ENCODE measurements around the gene ERC2. TPM values are rescaled to one million over a fixed set of nuclear protein-coding genes. Genes with fewer than 3 reads are reported as not detected.

The ERC2 gene
- polyA plus RNA-seq, 3 donors = not detected

DNA sequence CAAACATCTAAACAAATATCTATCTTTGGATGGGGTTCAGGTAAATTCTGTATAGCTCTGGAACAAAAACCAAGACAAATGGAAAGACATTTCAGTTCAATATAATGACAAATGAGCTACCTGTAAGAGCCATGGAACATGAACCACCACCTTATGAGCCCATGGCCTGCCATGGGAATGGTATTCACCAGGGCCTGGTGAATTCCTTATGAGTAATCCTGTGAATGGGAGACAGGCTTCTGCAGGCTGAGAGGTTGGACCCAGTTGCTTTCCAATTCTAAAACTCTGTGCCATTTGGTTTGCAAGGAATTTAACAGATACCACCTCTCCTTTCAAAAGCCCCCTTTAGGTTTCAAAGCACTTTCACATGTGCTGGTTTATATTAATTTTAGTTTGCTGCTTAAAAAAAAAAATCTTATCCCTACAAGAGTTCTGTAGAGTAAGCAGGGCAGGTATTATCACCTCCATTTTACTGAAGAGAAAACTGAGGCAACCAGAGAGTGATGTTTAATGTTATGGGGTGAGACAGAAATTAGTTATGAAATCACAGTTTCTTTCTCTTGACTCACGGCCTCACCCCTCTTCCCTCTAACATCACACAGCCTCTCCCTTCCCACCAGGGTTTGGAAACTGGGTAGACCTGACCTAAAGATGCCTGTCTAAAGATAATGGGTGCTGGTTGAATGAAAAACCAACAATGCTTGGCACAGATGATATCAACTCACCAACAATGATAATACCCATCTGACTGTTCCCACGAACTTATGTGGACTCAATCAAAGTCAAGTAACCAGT, 583.6 kb downstream of the ERC2 start:
- H3K79me2 ChIP-seq (ENCODE audit: insufficient read depth, low read length) = no peaks in the 10 kb centered on the region
- H3K4me1 ChIP-seq (ENCODE audit: control insufficient read depth in 1 of 2, insufficient read depth in 2 of 2, low read length in 2 of 2) = no peaks in the 10 kb centered on the region
- H3K36me3 ChIP-seq (replicated peaks in 1 of 2; ENCODE audit: control insufficient read depth in 1 of 2, insufficient read depth in 2 of 2, low read length in 2 of 2) = no peaks in the 10 kb centered on the region
- H3K36me3 Mint-ChIP-seq = no peaks in the 10 kb centered on the region
- H3K27ac ChIP-seq (ENCODE audit: low read depth in 1 of 2, low read length in 2 of 2) = no peak overlapping the region
- H3K4me3 ChIP-seq (replicated peaks in 1 of 3; ENCODE audit: low read depth in 2 of 3, low read length in 3 of 3) = no peak overlapping the region
- no peak overlapping the region for H3K27ac Mint-ChIP-seq
- no peaks in the 10 kb centered on the region for H3K27me3 ChIP-seq (ENCODE audit: control insufficient read depth in 2 of 2, insufficient read depth in 2 of 2, low read length in 2 of 2)
- H2AFZ ChIP-seq (ENCODE audit: insufficient read depth, low read depth, low read length, poor library complexity, severe bottlenecking) = no peak overlapping the region
- intact Hi-C loops (cut with micrococcal nuclease) = no loop called here
- H3K4me2 ChIP-seq (replicated peaks; ENCODE audit: extremely low read depth, low read length, poor library complexity, severe bottlenecking) = no peak overlapping the region
- H3K27me3 Mint-ChIP-seq (ENCODE audit: low read depth in 3 of 3) = peaks cover 0 to 2% (median 1%) of the 10 kb centered on the region in 3 donors
- H3K9me3 ChIP-seq (replicated peaks in 1 of 2; ENCODE audit: control insufficient read depth in 1 of 2, insufficient read depth in 1 of 2, low read length in 2 of 2) = no peaks in the 10 kb centered on the region
- DNase-seq = no peak
- no peaks in the 10 kb centered on the region for H3K4me1 Mint-ChIP-seq
- no peaks in the 10 kb centered on the region for H4K20me1 ChIP-seq (ENCODE audit: insufficient read depth, low read length)
- H3K9me3 Mint-ChIP-seq = peaks cover 0 to 4% (median 0%) of the 10 kb centered on the region in 7 donors
- WGBS (ENCODE audit: insufficient coverage) = 50% methylated on average over 1 of the region's 2 CpGs
- H3K9ac ChIP-seq (ENCODE audit: insufficient read depth, low read length, poor library complexity, severe bottlenecking) = no peak overlapping the region
- H3K4me3 Mint-ChIP-seq = no peak overlapping the region
- TF ChIP-seq, protein P1, sequence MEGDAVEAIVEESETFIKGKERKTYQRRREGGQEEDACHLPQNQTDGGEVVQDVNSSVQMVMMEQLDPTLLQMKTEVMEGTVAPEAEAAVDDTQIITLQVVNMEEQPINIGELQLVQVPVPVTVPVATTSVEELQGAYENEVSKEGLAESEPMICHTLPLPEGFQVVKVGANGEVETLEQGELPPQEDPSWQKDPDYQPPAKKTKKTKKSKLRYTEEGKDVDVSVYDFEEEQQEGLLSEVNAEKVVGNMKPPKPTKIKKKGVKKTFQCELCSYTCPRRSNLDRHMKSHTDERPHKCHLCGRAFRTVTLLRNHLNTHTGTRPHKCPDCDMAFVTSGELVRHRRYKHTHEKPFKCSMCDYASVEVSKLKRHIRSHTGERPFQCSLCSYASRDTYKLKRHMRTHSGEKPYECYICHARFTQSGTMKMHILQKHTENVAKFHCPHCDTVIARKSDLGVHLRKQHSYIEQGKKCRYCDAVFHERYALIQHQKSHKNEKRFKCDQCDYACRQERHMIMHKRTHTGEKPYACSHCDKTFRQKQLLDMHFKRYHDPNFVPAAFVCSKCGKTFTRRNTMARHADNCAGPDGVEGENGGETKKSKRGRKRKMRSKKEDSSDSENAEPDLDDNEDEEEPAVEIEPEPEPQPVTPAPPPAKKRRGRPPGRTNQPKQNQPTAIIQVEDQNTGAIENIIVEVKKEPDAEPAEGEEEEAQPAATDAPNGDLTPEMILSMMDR (IDR thresholded peaks at IDR 0.05) = no peak

DNA sequence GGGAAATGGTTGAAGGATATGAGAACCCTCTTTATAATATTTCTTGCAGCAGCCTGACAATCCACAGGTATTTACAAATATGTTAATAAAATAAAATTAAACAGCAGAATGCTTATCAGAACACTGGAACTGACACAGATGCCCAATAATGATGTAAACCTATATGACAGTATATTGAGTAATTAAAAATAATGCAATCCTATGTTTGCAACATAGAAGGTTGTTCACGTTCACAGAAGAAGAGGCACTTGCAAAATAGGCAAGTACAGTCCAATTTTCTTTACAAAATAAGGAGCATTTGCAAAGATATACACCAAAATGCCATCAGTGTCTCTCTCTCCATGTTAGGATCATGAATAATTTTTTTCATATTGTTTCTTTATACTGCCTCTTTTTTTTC, 584.2 kb downstream of the ERC2 start:
- H3K4me1 ChIP-seq (ENCODE audit: control insufficient read depth in 1 of 2, insufficient read depth in 2 of 2, low read length in 2 of 2) = no peaks in the 10 kb centered on the region
- intact Hi-C loops (cut with micrococcal nuclease) = no loop called here
- H3K4me2 ChIP-seq (replicated peaks; ENCODE audit: extremely low read depth, low read length, poor library complexity, severe bottlenecking) = no peak overlapping the region
- no peak overlapping the region for H3K4me3 Mint-ChIP-seq
- H3K9me3 Mint-ChIP-seq = peaks cover 0 to 4% (median 0%) of the 10 kb centered on the region in 7 donors
- no peaks in the 10 kb centered on the region for H3K4me1 Mint-ChIP-seq
- H3K4me3 ChIP-seq (replicated peaks in 1 of 3; ENCODE audit: low read depth in 2 of 3, low read length in 3 of 3) = no peak overlapping the region
- no peak overlapping the region for H3K27ac Mint-ChIP-seq
- H3K27ac ChIP-seq (ENCODE audit: low read depth in 1 of 2, low read length in 2 of 2) = no peak overlapping the region
- no peaks in the 10 kb centered on the region for H3K27me3 ChIP-seq (ENCODE audit: control insufficient read depth in 2 of 2, insufficient read depth in 2 of 2, low read length in 2 of 2)
- TF ChIP-seq, protein P1 (IDR thresholded peaks at IDR 0.05) = no peak
- H3K9me3 ChIP-seq (replicated peaks in 1 of 2; ENCODE audit: control insufficient read depth in 1 of 2, insufficient read depth in 1 of 2, low read length in 2 of 2) = no peaks in the 10 kb centered on the region
- no peaks in the 10 kb centered on the region for H4K20me1 ChIP-seq (ENCODE audit: insufficient read depth, low read length)
- no peak overlapping the region for H3K9ac ChIP-seq (ENCODE audit: insufficient read depth, low read length, poor library complexity, severe bottlenecking)
- no peaks in the 10 kb centered on the region for H3K36me3 ChIP-seq (replicated peaks in 1 of 2; ENCODE audit: control insufficient read depth in 1 of 2, insufficient read depth in 2 of 2, low read length in 2 of 2)
- no peak for DNase-seq
- peaks cover 0 to 2% (median 1%) of the 10 kb centered on the region in 3 donors for H3K27me3 Mint-ChIP-seq (ENCODE audit: low read depth in 3 of 3)
- H3K36me3 Mint-ChIP-seq = no peaks in the 10 kb centered on the region
- no peak overlapping the region for H2AFZ ChIP-seq (ENCODE audit: insufficient read depth, low read depth, low read length, poor library complexity, severe bottlenecking)
- no CpG with 5 or more reads among the region's 1 CpG for WGBS (ENCODE audit: insufficient coverage)
- no peaks in the 10 kb centered on the region for H3K79me2 ChIP-seq (ENCODE audit: insufficient read depth, low read length)

Data from CD14-positive monocyte (primary cell).